ENCODE results near the gene TBCA. TPM values are rescaled to one million over a fixed set of nuclear protein-coding genes. Genes with fewer than 3 reads are reported as not detected.

The TBCA gene
- total and polyA plus RNA-seq, 2 experiments from 2014 or later = 245 to 287 TPM

- no peak overlapping the region for H3K27ac ChIP-seq
- DNase-seq (ENCODE audit: low read depth in 1 of 2, low spot score in 1 of 2) = no peak
- H3K27me3 ChIP-seq = peaks cover 10% of the 10 kb centered on the region
- no peaks in the 10 kb centered on the region for H3K9me3 ChIP-seq (ENCODE audit: low read depth)
- H3K36me3 ChIP-seq = no peaks in the 10 kb centered on the region
- no peak for TF ChIP-seq CTCF (IDR thresholded peaks at IDR 0.05; ENCODE audit: low read depth, low read length)
- H3K4me1 ChIP-seq (ENCODE audit: low read depth) = no peaks in the 10 kb centered on the region
- no peak overlapping the region for H3K4me3 ChIP-seq
These were observed 106.5 kb downstream of the TBCA start for GRCh38 chr5:77669677-77670076.

- Histone ChIP-seq H3K27ac (no peak overlapping the region), H3K36me3 (no peaks in the 10 kb centered on the region), H3K4me3 (no peak overlapping the region), H3K4me1 (ENCODE audit: low read depth) (no peaks in the 10 kb centered on the region), H3K27me3 (peaks cover 10% of the 10 kb centered on the region), H3K9me3 (ENCODE audit: low read depth) (no peaks in the 10 kb centered on the region)
- no peak for TF ChIP-seq CTCF (IDR thresholded peaks at IDR 0.05; ENCODE audit: low read depth, low read length)
- DNase-seq (ENCODE audit: low read depth in 1 of 2, low spot score in 1 of 2) = no peak
These were observed 112.9 kb downstream of the TBCA start for GRCh38 chr5:77663090-77663863.

- peaks cover 10% of the 10 kb centered on the region for H3K27me3 ChIP-seq
- no peak overlapping the region for H3K4me3 ChIP-seq
- H3K27ac ChIP-seq = no peak overlapping the region
- H3K9me3 ChIP-seq (ENCODE audit: low read depth) = no peaks in the 10 kb centered on the region
- H3K4me1 ChIP-seq (ENCODE audit: low read depth) = no peaks in the 10 kb centered on the region
- DNase-seq (ENCODE audit: low read depth in 1 of 2, low spot score in 1 of 2) = no peak
- TF ChIP-seq CTCF (IDR thresholded peaks at IDR 0.05; ENCODE audit: low read depth, low read length) = no peak
- no peaks in the 10 kb centered on the region for H3K36me3 ChIP-seq
These were observed 113.5 kb downstream of the TBCA start for GRCh38 chr5:77662635-77663034.

GRCh38 chr5:77658662-77659061 lies 117.5 kb downstream of the TBCA start:
- Histone ChIP-seq H3K9me3 (ENCODE audit: low read depth) (no peaks in the 10 kb centered on the region), H3K27me3 (peaks cover 24% of the 10 kb centered on the region), H3K4me3 (no peak overlapping the region), H3K4me1 (ENCODE audit: low read depth) (no peaks in the 10 kb centered on the region), H3K27ac (no peak overlapping the region), H3K36me3 (no peaks in the 10 kb centered on the region)
- no peak for TF ChIP-seq CTCF (IDR thresholded peaks at IDR 0.05; ENCODE audit: low read depth, low read length)
- DNase-seq (ENCODE audit: low read depth in 1 of 2, low spot score in 1 of 2) = no peak

GRCh38 chr5:77651343-77651742 lies 124.8 kb downstream of the TBCA start:
- no peak for TF ChIP-seq CTCF (IDR thresholded peaks at IDR 0.05; ENCODE audit: low read depth, low read length)
- no peaks in the 10 kb centered on the region for H3K4me1 ChIP-seq (ENCODE audit: low read depth)
- peaks cover 90% of the 10 kb centered on the region for H3K27me3 ChIP-seq
- H3K9me3 ChIP-seq (ENCODE audit: low read depth) = no peaks in the 10 kb centered on the region
- no peaks in the 10 kb centered on the region for H3K36me3 ChIP-seq
- no peak overlapping the region for H3K4me3 ChIP-seq
- H3K27ac ChIP-seq = no peak overlapping the region
- DNase-seq (ENCODE audit: low read depth in 1 of 2, low spot score in 1 of 2) = no peak

Measured in cardiac muscle cell (in vitro differentiated cells and primary cell).